ENCODE data around the gene SNN. TPM values are rescaled to one million over a fixed set of nuclear protein-coding genes. Genes with fewer than 3 reads are reported as not detected.

Gene SNN
- total and polyA plus RNA-seq, 9 of the 15 experiments (the other 6 are each of a cell fraction or from before 2014, with no cell fraction given): 0.07 to 2.9 (median 1.9) TPM

GRCh38 chr16:11689031-11689840, 21.0 kb downstream of the SNN start (continued):
- no peak for TF ChIP-seq U2AF1 (optimal IDR thresholded peaks at IDR 0.05; ENCODE audit: low read depth, low read length)
- TF ChIP-seq PTTG1 (tag; IDR thresholded peaks at IDR 0.05; ENCODE audit: low read depth): no peak
- TF ChIP-seq MTF1 (CRISPR knock-in tag; IDR thresholded peaks at IDR 0.05; ENCODE audit: borderline replicate concordance): no peak
- TF ChIP-seq YY1 (IDR thresholded peaks at IDR 0.05; ENCODE audit: borderline replicate concordance in 1 of 3, control insufficient read depth in 1 of 3, extremely low read depth in 1 of 3, insufficient read depth in 3 of 3, insufficient read length in 1 of 3, insufficient replicate concordance in 2 of 3, low read depth in 1 of 3, low read length in 2 of 3): peak in 1 of 3 experiments; percentile 44

- POLR2A ChIA-PET: interaction anchor here (1.1 to 2.0 kb wide), 6 partner anchors 8 to 156 kb away, joined by 4 to 7 read pairs (median 4); no protein-coding TSS in a partner anchor
- BruUV-seq (replicated peaks): no TSS peak
- ATAC-seq: no peak
- TF ChIP-seq POLR2AphosphoS5 (IDR thresholded peaks at IDR 0.05; ENCODE audit: control insufficient read depth, insufficient read depth, low read depth, low read length) (peak; percentile 10; the same call in 1 of the 2 replicates), NUFIP1 (IDR thresholded peaks at IDR 0.05; ENCODE audit: partially characterized antibody) (no peak), ZNF347 (CRISPR knock-in tag; IDR thresholded peaks at IDR 0.05; ENCODE audit: low read depth) (no peak)
- Histone ChIP-seq H3K79me2 (ENCODE audit: control insufficient read depth, insufficient read depth, low read length) (no peaks in the 10 kb centered on the region; the same call in 2 of the 3 replicates), H3K9ac (ENCODE audit: insufficient read depth in 1 of 2, low read depth in 2 of 2, low read length in 2 of 2) (no peak overlapping the region), H3K4me3 (no peak overlapping the region), H3K36me3 (ENCODE audit: control insufficient read depth, insufficient read depth, low read length) (peaks cover 83% of the 10 kb centered on the region), H4K20me1 (replicated peaks; ENCODE audit: control insufficient read depth, insufficient read depth, low read length) (no peaks in the 10 kb centered on the region), H3K27me3 (ENCODE audit: control insufficient read depth in 2 of 2, insufficient read depth in 2 of 2, low read length in 2 of 2) (no peaks in the 10 kb centered on the region), H3K27ac (ENCODE audit: extremely low read depth, low read depth, low read length) (no peak overlapping the region), H3K9me3 (replicated peaks; ENCODE audit: control insufficient read depth, insufficient read depth, low read depth, low read length) (no peaks in the 10 kb centered on the region), H3K4me2 (ENCODE audit: insufficient read depth, low read length) (no peak overlapping the region), H3K4me1 (replicated peaks in 1 of 2; ENCODE audit: control insufficient read depth in 2 of 2, insufficient read depth in 2 of 2, low read length in 2 of 2) (no peaks in the 10 kb centered on the region), H2AFZ (ENCODE audit: low read depth, low read length) (no peak overlapping the region), H3K9me1 (ENCODE audit: control insufficient read depth, insufficient read depth, low read length) (no peaks in the 10 kb centered on the region)
- intact Hi-C loops (cut with micrococcal nuclease): no loop called here
- CTCF ChIA-PET (ENCODE audit: low intra/inter-chr PET ratio): no interaction called here
- WGBS (ENCODE audit: insufficient coverage, low coverage, missing lambda C conversion rate): 96% methylated on average over 5 of the region's 5 CpGs
- FAIRE-seq: no peak
- in situ Hi-C loops (cut with MboI): no loop called here
- no peak for DNase-seq (ENCODE audit: extremely low read depth in 1 of 4, low spot score in 3 of 4)
Measured at GRCh38 chr16:11691235-11691634, 23.0 kb downstream of the SNN start.

Measured in K562 (cell line).